NCI-H2196 (cell line): ENCODE measurements around the gene TMTC4.

ENCODE experiments used
- DNase-seq: peaks from one replicate; lab custom pipeline; 2025; ENCODE audit not compliant: unreplicated experiment; lab: John Stamatoyannopoulos, UW

The TMTC4 gene

DNA sequence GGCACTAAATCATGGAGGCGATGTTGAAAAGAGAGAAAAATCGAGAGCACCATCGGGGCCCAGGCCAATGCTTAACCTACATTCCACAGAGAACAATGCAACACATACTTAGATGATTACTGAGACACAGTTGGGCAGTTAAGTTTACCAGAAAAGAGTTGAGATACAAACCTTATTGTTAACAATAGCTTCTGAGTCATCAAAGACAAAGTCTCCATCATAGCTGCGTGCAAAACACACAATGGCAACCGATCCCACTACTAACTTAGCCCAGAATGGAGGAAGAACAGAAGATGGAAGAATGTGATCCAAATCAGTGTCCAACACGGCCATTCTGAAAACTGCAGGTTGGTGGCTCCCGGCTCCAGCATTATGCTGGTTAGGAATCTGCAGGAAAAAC is 6.2 kb downstream of the TMTC4 start:
- DNase-seq: no peak

DNA sequence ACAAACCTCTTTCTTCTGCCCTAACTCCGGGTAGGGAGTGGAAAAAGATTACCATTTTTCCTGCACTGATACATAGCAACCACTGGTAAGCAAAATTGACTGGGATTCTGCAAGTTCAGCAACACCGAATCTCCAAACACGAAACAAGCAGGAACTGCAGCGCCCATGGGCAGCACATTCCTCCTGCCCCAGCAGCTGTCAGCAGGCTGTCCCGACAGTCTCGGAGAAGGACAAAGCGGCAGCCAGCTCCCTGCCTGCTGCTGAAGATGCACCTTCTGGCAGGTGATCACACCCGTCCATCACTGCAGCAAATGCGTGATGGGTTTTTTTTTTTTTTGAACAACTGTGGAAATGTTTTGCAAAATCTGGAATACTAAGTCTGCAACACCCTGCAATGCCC is 6.7 kb downstream of the TMTC4 start:
- DNase-seq: no peak

GRCh38 chr13:100666124-100666523 is 8.5 kb downstream of the TMTC4 start:
- DNase-seq: no peak

GRCh38 chr13:100665403-100665802 is 9.2 kb downstream of the TMTC4 start:
- no peak for DNase-seq

DNA sequence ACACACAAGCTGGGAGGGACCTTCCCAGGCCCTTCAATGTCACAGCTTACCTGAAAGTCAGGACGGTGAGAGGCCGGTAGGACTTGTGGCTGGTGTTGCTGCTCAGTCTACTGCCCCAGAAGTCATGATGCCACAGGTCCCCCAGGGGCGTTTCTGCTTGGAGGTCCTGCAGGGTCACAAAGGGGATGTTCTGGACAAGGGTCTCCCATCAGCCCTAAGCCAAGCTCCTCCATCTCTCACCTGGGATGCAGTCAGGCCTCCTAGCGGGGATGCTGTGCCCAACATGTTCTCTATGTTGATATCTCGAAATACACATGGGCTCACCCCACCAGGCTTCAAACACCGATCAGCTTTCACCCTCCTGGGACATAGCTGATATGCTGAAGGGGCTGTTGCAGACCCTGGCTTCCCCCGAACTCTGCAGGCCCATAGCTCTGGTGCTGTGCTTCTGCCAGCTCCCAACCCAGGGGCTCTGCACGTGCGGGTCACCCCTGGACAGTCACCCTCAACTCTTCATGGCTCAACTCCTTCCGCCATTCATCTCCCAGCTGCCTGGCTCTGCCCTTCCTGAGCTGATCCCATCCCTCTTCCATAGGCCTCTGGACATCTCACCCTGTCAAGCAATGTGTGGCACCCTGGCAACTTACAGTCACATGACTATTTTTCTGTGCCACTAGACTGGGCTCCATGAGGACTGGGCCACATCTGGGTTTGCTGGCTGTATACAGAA is 10.3 kb downstream of the TMTC4 start:
- DNase-seq: no peak

- no peak for DNase-seq
Measured at GRCh38 chr13:100662468-100663211, 12.0 kb downstream of the TMTC4 start.

- no peak for DNase-seq
Measured at GRCh38 chr13:100660761-100661160, 13.8 kb downstream of the TMTC4 start.

GRCh38 chr13:100659578-100659977 is 15.0 kb downstream of the TMTC4 start:
- no peak for DNase-seq

- DNase-seq: no peak
Measured at GRCh38 chr13:100658363-100658762, 16.2 kb downstream of the TMTC4 start.

DNA sequence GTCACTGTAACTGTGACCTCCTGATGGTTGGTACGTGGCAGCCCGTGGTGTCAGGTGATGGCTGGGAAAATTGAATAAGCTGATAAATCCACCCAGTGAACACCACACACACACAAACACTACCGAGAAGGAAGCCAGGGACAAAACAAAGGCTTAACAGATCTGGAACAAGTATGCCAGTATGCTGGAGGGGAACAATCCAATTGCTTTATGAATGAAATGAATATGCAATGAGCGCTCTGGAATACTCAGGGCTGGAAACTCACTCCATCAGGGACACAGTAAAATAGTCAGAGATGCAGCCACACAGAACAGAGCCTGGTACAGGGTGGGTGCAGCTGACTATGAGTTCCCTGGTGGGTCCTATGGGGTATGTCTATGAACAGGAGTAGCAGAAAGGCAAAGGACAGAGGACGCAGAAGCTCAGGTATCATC is 16.7 kb downstream of the TMTC4 start:
- no peak for DNase-seq

DNA sequence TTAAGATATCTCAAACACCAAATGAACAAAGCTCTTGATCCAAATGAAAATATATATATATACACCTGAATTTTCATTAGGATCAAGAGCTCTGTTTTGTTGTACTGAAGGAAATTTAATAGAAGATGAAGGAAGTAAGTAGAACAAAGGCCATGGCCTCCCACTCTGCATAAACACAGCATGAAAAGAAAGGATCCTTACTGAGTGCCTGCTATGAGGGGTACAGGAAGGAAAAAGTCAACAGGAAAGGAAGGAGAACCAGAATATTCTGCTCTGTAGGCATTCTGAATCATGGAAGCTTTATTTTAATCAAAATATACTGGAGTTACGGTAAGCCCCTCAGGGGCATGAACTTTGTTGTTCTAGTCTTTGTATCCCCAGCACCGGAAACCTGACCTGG is 22.1 kb downstream of the TMTC4 start:
- DNase-seq: no peak

- peak; percentile 5 for DNase-seq
Measured at GRCh38 chr13:100650326-100650725, 24.3 kb downstream of the TMTC4 start.

- no peak for DNase-seq
Measured at GRCh38 chr13:100648354-100648753, 26.2 kb downstream of the TMTC4 start.

GRCh38 chr13:100646871-100647270 is 27.7 kb downstream of the TMTC4 start:
- DNase-seq: no peak

- no peak for DNase-seq
Measured at GRCh38 chr13:100646030-100646673, 28.4 kb downstream of the TMTC4 start.

GRCh38 chr13:100645382-100645781 is 29.2 kb downstream of the TMTC4 start:
- DNase-seq: no peak

DNA sequence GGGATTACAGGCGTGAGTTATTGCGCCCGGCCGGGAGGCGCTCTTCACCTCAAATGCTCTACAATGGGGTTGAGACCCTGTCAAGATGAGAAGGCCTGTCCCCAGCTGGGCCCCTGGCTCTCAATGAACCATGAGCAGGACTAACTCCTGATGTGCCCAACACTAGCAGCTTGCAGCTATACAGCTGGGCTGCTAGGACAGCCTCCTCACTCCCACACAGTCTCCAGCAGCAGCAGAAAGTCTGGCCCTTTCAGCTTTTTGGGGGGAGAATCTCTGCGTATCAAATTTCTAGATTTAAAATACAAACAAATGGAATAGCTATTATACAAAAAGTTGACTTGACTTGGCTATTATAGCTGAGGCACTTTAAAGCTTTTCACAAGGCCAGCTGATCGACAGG is 30.2 kb downstream of the TMTC4 start:
- no peak for DNase-seq

- DNase-seq: no peak
Measured at GRCh38 chr13:100637796-100638195, 36.8 kb downstream of the TMTC4 start.

- no peak for DNase-seq
Measured at GRCh38 chr13:100637380-100637779, 37.2 kb downstream of the TMTC4 start.

DNA sequence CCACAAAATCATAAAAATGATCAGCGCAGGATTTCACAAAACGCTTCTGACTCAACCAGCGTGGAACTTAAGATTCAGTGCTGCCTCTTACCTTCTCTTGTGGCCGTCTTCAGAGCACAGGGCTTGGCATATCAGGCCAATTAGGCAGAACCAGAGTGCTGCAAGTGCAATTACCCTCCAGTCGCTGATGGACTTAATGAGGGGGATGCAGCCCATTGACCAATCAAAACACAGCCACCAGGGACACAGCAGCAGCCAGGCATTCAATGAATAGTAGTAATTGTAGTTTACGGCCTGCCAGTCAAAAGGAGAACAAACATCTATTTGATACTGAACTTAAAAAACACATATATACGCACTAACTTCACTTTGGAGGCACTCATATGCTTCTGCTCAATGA is 38.2 kb downstream of the TMTC4 start:
- DNase-seq: no peak

GRCh38 chr13:100636004-100636403 is 38.6 kb downstream of the TMTC4 start:
- no peak for DNase-seq

GRCh38 chr13:100634696-100635095 is 39.9 kb downstream of the TMTC4 start:
- no peak for DNase-seq
